Calu3 (cell line): ENCODE data around the gene RABAC1. TPM values are rescaled to one million over a fixed set of nuclear protein-coding genes. Genes with fewer than 3 reads are reported as not detected.

Source experiments
- BruUV-seq: library from RNA; stranded (reverse); fragments of 400-500 nt; replicated peaks from 2 replicates; lab custom pipeline; 2021; lab: Mats Ljungman, UMichigan
- CTCF ChIA-PET: fragments of 300-600 bp; sonication (Branson Sonifier 250); formaldehyde crosslinking; loops from one replicate; lab custom pipeline; 2022; ENCODE audit warnings: antibody characterized with exemption; lab: Charles Lee
- DNase-seq: peaks from one replicate; pipeline ENCODE4 v3.0.0; 2022
- H3K27ac Mint-ChIP-seq: one replicate; pipeline ENCODE4 v1.8.0; 2022; ENCODE audit warnings: mixed read lengths; ENCODE audit not compliant: unreplicated experiment
- H3K27me3 Mint-ChIP-seq: one replicate; pipeline ENCODE4 v1.8.0; 2022; ENCODE audit warnings: mixed read lengths; ENCODE audit not compliant: unreplicated experiment
- H3K36me3 Mint-ChIP-seq: one replicate; pipeline ENCODE4 v1.8.0; 2022; ENCODE audit warnings: mild to moderate bottlenecking, moderate library complexity, mixed read lengths; ENCODE audit not compliant: insufficient read depth, unreplicated experiment
- H3K4me1 Mint-ChIP-seq: one replicate; pipeline ENCODE4 v1.8.0; 2022; ENCODE audit warnings: mild to moderate bottlenecking, low read depth, mixed read lengths; ENCODE audit not compliant: unreplicated experiment
- H3K4me3 Mint-ChIP-seq: one replicate; pipeline ENCODE4 v1.8.0; 2022; ENCODE audit warnings: mild to moderate bottlenecking, low read depth, moderate library complexity, mixed read lengths; ENCODE audit not compliant: unreplicated experiment
- H3K9me3 Mint-ChIP-seq: one replicate; pipeline ENCODE4 v1.8.0; 2022; ENCODE audit warnings: low read depth, mixed read lengths; ENCODE audit not compliant: unreplicated experiment
- CTCF ChIP-seq: fragments of 200-600 bp; IDR thresholded peaks from one replicate; pipeline ENCODE4 v1.8.0; 2022; ENCODE audit warnings: antibody characterized with exemption; ENCODE audit not compliant: unreplicated experiment
- intact Hi-C: fragments of 100-400 bp; cut with micrococcal nuclease; formaldehyde crosslinking; loops from one replicate; pipeline ENCODE4 v1.10.0; 2022; ENCODE audit not compliant: unreplicated experiment
- total RNA-seq: library from RNA; stranded (reverse); gene quantifications from 2 replicates; pipeline ENCODE4 v1.2.3, GENCODE V29; 2022

RABAC1 gene
- total RNA-seq, 1 experiment from 2014 or later = 116 TPM

- no peak overlapping the region for H3K4me3 Mint-ChIP-seq
- no peaks in the 10 kb centered on the region for H3K4me1 Mint-ChIP-seq
- peak; percentile 25 for DNase-seq
- peaks cover 17% of the 10 kb centered on the region for H3K27me3 Mint-ChIP-seq
- intact Hi-C loops = loop anchor here (10.0 kb wide), 1 partner anchor 104 kb away; no protein-coding TSS in a partner anchor
- BruUV-seq = no TSS peak
- no peaks in the 10 kb centered on the region for H3K9me3 Mint-ChIP-seq
- TF ChIP-seq CTCF = no peak
- no peak overlapping the region for H3K27ac Mint-ChIP-seq
- CTCF ChIA-PET = interaction anchor here (0.6 to 0.7 kb wide), 2 partner anchors 108 to 594 kb away, joined by 3 to 10 read pairs; no protein-coding TSS in a partner anchor
- peaks cover 5% of the 10 kb centered on the region for H3K36me3 Mint-ChIP-seq
Measured at GRCh38 chr19:41991025-41991424, 31.9 kb upstream of the RABAC1 start.

- Mint-ChIP-seq H3K4me1 (no peaks in the 10 kb centered on the region), H3K27me3 (peaks cover 15% of the 10 kb centered on the region), H3K9me3 (no peaks in the 10 kb centered on the region), H3K36me3 (peaks cover 4% of the 10 kb centered on the region), H3K27ac (no peak overlapping the region), H3K4me3 (no peak overlapping the region)
- no peak for DNase-seq
- CTCF ChIA-PET = interaction anchor here (0.7 kb wide), 1 partner anchor 108 kb away, joined by 3 read pairs; no protein-coding TSS in a partner anchor
- no TSS peak for BruUV-seq
- intact Hi-C loops = loop anchor here (10.0 kb wide), 1 partner anchor 104 kb away; no protein-coding TSS in a partner anchor
- no peak for TF ChIP-seq CTCF
Measured at GRCh38 chr19:41990615-41991014, 31.5 kb upstream of the RABAC1 start.

GRCh38 chr19:41990028-41990427, 30.9 kb upstream of the RABAC1 start:
- no TSS peak for BruUV-seq
- Mint-ChIP-seq H3K9me3 (no peaks in the 10 kb centered on the region), H3K27ac (no peak overlapping the region), H3K36me3 (no peaks in the 10 kb centered on the region), H3K4me1 (no peaks in the 10 kb centered on the region), H3K4me3 (no peak overlapping the region), H3K27me3 (peaks cover 15% of the 10 kb centered on the region)
- intact Hi-C loops = loop anchor here (10.0 kb wide), 1 partner anchor 105 kb away; no protein-coding TSS in a partner anchor
- CTCF ChIA-PET = interaction anchor here (1.2 kb wide), 1 partner anchor 23 kb away, joined by 6 read pairs; no protein-coding TSS in a partner anchor
- DNase-seq = no peak
- no peak for TF ChIP-seq CTCF

- H3K9me3 Mint-ChIP-seq = no peaks in the 10 kb centered on the region
- TF ChIP-seq CTCF = no peak
- CTCF ChIA-PET = interaction anchor here (1.2 kb wide), 1 partner anchor 24 kb away, joined by 6 read pairs; no protein-coding TSS in a partner anchor
- no peak overlapping the region for H3K4me3 Mint-ChIP-seq
- H3K27ac Mint-ChIP-seq = no peak overlapping the region
- no peak for DNase-seq
- H3K36me3 Mint-ChIP-seq = no peaks in the 10 kb centered on the region
- peaks cover 16% of the 10 kb centered on the region for H3K27me3 Mint-ChIP-seq
- BruUV-seq = no TSS peak
- intact Hi-C loops = no loop called here
- no peaks in the 10 kb centered on the region for H3K4me1 Mint-ChIP-seq
Measured at GRCh38 chr19:41988947-41989346, 29.8 kb upstream of the RABAC1 start.
